ENCODE data around the gene STK11.

- TF ChIP-seq CTCF (IDR thresholded peaks at IDR 0.05): no peak
- no peak for TF ChIP-seq TCF7L2 (IDR thresholded peaks at IDR 0.05; ENCODE audit: low read depth, low read length)
These were observed 56.4 kb downstream of the STK11 start for GRCh38 chr19:1261798-1262622.
